DND-41 (cell line): ENCODE results near the gene HDAC7.

Source experiments
- CTCF ChIP-seq: IDR thresholded peaks from 2 replicates; pipeline ENCODE4 v1.5.1; 2012; ENCODE audit warnings: borderline replicate concordance, low read length, moderate library complexity, mild to moderate bottlenecking; ENCODE audit not compliant: poor library complexity, severe bottlenecking; ENCODE audit errors: extremely low read depth
- EZH2 ChIP-seq: IDR thresholded peaks from 3 replicates; pipeline ENCODE4 v1.6.1; 2012; ENCODE audit warnings: borderline replicate concordance, low read depth, mild to moderate bottlenecking, moderate library complexity, low read length, inconsistent platforms; ENCODE audit not compliant: severe bottlenecking

- no peak for TF ChIP-seq CTCF
- no peak for TF ChIP-seq EZH2
These were observed 13.9 kb upstream of the HDAC7 start for GRCh38 chr12:47833591-47834012.
